ENCODE measurements around the gene ROBO2.

- TF ChIP-seq POLR2A (IDR thresholded peaks at IDR 0.05) (no peak), CTCF (IDR thresholded peaks at IDR 0.05) (no peak), POLR2AphosphoS5 (IDR thresholded peaks at IDR 0.05) (no peak)
These were observed 63.3 kb downstream of the ROBO2 start for GRCh38 chr3:77102951-77103769.
